ENCODE results near the gene TTC7B.
A peak's percentile ranks its signal among the peaks of the same experiment; 100 is the strongest.
"Not testable (repeated sequence)": the region's sequence is repeated elsewhere in the genome, so short reads cannot be mapped to it uniquely, and the experiment has no call there.

Gene TTC7B

GRCh38 chr14:90830931-90831701 is 14.9 kb upstream of the TTC7B start:
- no peak for DNase-seq (ENCODE audit: low spot score)

DNA sequence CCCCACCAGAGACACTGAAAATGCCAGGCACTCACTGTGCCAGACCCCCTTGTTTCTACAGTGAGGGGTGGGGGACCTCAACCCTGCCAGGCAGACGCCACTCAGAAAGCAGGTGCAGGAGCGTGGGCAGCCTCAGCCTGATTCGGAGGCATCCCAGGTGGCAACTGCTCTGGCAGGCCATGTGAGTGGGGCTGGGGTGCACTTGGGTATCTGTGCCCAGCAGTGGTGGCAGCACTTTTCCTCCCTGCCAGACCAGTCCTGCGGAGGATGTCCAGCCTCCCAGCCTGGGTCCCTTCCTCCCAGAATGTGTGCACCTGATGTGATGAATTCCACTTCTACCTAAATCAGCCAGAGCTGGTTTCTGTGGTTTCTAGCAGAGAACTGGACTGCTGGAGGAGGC is 13.4 kb upstream of the TTC7B start:
- DNase-seq (ENCODE audit: low spot score), result no peak

DNA sequence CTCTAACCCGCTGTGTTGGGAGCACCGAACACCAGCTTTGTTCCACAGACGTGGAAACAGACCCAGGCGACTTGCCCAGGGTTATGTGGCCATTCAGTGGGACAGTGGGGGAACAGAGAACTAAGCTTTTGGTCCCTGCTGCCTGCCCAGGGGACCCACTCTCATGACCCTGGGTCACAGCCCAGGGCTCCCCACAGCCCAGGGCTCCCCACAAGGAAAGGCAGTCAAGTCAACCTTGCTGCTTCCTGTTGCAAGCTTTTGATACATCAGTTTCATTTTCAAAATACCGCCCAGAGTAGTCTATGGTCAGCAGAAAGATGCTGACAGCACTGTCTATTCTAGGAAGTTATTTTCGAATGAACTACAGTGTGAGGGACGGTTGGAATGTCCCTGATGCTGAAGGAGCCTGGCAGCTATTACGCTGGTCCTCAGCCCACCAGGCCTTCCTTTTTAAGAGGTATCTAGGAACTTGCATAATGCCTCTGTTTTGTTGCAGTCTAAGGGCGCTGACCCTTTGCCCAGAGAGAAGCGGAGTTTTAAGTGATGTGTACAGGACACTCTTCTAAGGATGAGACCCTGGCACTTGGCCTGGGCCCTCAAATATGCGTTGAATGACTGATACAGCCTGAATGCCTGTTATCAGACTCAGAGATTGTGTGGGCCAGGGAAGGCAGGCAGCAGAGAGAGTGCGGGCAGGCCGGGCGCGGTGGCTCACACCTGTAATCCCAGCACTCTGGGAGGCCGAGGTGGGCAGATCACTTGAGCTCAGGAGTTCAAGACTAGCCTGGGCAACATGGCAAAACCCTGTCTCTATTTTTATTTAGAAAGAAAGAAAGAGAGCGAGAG is 12.6 kb upstream of the TTC7B start:
- DNase-seq (ENCODE audit: low spot score), result peak; percentile 69

- DNase-seq (ENCODE audit: low spot score), result peak; percentile 95
Measured at GRCh38 chr14:90827919-90828610, 11.8 kb upstream of the TTC7B start.

DNA sequence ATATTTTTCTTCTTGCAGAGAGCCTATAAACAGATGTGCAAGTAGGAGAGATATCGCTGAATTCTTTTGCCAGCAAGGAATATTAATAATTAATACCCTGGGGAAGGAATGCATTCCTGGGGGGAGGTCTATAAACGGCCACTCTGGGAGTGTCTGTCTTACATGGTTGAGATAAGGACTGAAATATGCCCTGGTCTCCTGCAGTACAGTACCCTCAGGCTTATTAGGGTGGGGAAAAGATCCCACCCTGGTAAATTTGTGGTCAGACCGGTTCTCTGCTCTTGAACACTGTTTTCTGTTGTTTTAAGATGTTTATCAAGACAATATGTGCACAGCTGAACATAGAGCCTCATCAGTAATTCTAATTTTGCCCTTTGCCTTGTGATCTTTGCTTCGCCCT is 7.3 kb upstream of the TTC7B start:
- not testable (repeated sequence) for DNase-seq (ENCODE audit: low spot score)

- DNase-seq (ENCODE audit: low spot score), result peak; percentile 71
Measured at GRCh38 chr14:90820958-90821357, 4.7 kb upstream of the TTC7B start.

DNA sequence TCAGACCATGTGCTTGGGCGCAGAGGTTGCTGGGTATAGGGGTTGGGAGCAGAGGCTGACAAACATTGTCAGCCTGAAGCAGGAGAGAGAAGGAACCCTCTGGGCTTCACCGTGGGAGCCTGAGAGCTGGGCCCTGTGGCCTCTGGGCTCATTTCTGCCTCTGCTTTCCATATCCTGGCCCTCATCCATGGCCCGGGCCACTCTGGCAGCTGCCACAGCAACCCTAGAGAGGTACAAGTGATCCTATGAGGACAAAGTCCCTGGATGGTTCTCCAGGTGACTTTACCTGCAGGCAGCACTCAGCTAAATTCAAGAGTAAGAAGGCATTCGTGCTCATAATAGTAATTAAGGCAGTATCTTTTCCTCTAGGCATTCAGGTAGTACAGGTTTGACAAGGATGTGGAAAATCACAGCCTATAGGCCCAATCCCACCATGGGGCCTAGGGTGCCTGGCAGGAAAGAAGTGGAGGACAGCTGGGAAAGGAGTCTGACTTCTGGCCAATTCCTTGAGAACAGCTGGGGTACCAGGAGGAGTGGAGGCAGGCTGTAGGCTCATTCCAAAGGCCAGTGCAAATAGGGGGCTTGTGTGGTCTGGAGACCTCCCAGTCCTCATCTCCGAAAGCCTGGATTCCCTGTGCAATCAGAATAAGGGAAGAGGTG is 3.6 kb upstream of the TTC7B start:
- no peak for DNase-seq (ENCODE audit: low spot score)

- no peak for DNase-seq (ENCODE audit: low spot score)
Measured at GRCh38 chr14:90818715-90819114, 2.5 kb upstream of the TTC7B start.

GRCh38 chr14:90816681-90817436 is 629 bp upstream of the TTC7B start:
- DNase-seq (ENCODE audit: low spot score), result no peak

- DNase-seq (ENCODE audit: low spot score), result no peak
Measured at GRCh38 chr14:90815572-90815821, 733 bp downstream of the TTC7B start.

- no peak for DNase-seq (ENCODE audit: low spot score)
Measured at GRCh38 chr14:90814806-90815571, 1.2 kb downstream of the TTC7B start.

- DNase-seq (ENCODE audit: low spot score), result no peak
Measured at GRCh38 chr14:90813442-90813841, 2.8 kb downstream of the TTC7B start.

DNA sequence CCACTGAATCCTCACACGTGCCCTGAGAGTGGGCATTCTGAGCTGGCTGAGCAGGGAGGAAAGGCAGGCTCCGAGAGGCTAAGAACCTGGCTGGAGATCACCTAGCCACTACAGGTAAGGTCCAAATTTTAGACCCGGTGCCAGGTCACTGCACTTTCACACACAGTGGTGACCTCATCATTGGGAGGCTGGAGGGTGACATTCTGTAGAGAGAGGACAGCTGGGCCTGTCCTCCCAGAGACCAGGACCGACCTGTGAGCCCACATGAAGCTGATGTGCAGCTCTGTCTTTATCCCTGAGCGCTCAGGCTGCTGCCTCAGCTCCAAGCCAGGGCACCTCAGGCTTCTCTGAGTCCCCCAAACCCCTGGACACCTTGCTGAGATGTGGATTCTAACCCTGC is 4.1 kb downstream of the TTC7B start:
- DNase-seq (ENCODE audit: low spot score), result no peak

DNA sequence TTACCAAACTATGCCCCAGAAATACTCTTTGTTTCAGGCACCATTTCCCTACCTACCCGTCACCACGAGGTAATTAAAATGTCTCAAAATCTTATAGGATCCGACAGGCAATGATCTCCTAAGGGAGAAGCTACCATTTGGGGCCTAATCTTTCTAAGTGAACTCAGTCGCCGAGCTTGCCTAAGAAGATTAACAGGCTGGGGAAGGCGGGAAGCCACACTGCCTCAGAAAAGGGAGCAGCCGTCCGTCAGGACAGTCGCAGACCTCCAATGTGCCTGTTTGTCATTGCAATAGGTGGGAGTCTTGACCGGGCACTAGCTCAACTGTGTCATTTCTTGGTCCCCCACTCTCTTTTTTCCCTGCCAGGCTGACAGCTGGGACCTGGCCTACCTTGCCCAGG is 4.6 kb downstream of the TTC7B start:
- no peak for DNase-seq (ENCODE audit: low spot score)

DNA sequence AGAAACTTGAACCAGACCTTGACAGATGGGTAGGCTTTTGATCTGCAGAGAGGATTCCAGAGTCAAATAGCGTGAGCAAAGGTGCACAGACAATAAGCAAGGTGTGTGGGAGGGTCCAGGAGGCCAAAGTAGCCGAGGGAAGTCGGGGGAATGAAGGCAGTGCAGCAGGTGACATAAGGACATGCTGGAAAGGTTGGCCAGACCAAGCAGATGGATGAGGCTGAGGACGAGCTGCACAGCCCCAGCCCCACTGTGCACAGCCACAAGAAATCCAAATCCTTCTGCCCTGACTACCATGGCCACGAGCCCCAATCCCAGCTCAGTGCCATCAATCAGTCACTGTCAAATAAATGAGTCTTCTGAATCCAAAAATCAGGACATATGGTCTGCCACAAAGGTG is 5.4 kb downstream of the TTC7B start:
- no peak for DNase-seq (ENCODE audit: low spot score)

DNA sequence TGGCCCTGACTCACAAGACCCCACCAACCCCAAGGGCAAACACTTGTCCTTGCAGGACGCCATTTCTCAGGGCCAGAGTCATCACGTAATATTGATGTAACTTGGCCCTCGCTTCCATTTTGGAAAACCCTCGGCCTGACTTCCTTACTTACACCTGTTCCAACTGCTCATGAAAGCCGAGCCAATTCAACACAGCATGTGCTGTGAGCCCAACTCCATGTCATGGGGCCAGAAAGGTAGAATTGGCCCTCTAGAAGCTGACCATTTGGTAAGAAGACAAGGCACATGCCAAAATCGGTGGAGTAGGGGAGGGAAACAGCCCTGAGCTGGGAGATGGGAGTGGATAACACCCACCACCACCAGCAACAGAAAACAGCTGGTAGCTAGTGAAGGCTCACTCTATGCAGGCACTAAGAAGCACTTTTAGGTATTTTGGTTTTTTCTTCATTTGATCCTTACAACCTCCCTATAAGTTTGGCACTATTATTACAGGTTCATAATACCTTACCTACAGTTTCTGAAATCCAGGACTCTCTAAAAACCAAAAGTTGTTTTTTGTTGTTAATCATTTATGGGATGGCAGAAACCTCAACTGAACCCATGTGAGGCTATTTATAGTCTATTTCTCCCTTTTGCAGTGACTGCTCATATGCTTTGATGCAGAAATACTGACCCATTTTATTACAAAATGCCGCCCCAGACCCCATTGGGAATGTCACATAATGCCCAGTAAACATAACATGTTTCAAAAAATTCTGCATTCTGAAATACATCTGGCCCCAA is 6.5 kb downstream of the TTC7B start:
- no peak for DNase-seq (ENCODE audit: low spot score)

GRCh38 chr14:90808759-90809529 is 7.3 kb downstream of the TTC7B start:
- no peak for DNase-seq (ENCODE audit: low spot score)

- DNase-seq (ENCODE audit: low spot score), result no peak
Measured at GRCh38 chr14:90807060-90807459, 9.2 kb downstream of the TTC7B start.
